Stomach (tissue), 4 donors: ENCODE results near the gene NEK6.

Source experiments
- EP300 ChIP-seq: sonication (generic); formaldehyde crosslinking; IDR thresholded peaks from one replicate; pipeline ENCODE4 v1.6.1; 2017; ENCODE audit warnings: antibody characterized with exemption
- POLR2A ChIP-seq, 4 donors: fragments of 450-650 bp; IDR thresholded peaks; one replicate each; pipeline ENCODE4 v1.6.1; 2016; ENCODE audit warnings: antibody characterized with exemption in 4 of 4, control low read depth in 2 of 4, mild to moderate bottlenecking in 1 of 4, moderate library complexity in 1 of 4
- POLR2AphosphoS5 ChIP-seq, 3 donors: sonication (generic); formaldehyde crosslinking; IDR thresholded peaks; one replicate each; pipeline ENCODE4 v1.6.1; 2016; ENCODE audit warnings: antibody characterized with exemption in 3 of 3
- TF ChIP-seq, protein P1 (sequence below), 7 experiments: fragments of 450-650 bp in 4 of 7; fragments of 200-600 bp in 3 of 7; sonication (generic) in 3 of 7; IDR thresholded peaks; one replicate each; pipeline ENCODE4 v1.5.1; 2016 to 2019; ENCODE audit warnings: antibody characterized with exemption in 7 of 7, control low read depth in 2 of 7, mild to moderate bottlenecking in 1 of 7

GRCh38 chr9:124394596-124394995, 136.8 kb downstream of the NEK6 start:
- TF ChIP-seq, protein P1, sequence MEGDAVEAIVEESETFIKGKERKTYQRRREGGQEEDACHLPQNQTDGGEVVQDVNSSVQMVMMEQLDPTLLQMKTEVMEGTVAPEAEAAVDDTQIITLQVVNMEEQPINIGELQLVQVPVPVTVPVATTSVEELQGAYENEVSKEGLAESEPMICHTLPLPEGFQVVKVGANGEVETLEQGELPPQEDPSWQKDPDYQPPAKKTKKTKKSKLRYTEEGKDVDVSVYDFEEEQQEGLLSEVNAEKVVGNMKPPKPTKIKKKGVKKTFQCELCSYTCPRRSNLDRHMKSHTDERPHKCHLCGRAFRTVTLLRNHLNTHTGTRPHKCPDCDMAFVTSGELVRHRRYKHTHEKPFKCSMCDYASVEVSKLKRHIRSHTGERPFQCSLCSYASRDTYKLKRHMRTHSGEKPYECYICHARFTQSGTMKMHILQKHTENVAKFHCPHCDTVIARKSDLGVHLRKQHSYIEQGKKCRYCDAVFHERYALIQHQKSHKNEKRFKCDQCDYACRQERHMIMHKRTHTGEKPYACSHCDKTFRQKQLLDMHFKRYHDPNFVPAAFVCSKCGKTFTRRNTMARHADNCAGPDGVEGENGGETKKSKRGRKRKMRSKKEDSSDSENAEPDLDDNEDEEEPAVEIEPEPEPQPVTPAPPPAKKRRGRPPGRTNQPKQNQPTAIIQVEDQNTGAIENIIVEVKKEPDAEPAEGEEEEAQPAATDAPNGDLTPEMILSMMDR (IDR thresholded peaks at IDR 0.05): no peak
- TF ChIP-seq POLR2A (IDR thresholded peaks at IDR 0.05) (no peak), POLR2AphosphoS5 (IDR thresholded peaks at IDR 0.05) (no peak), EP300 (no peak)
